GM18867 (cell line): ENCODE measurements around the gene AP5B1.

Experiments
- ATAC-seq: cut with Tn5 transposase; IDR thresholded peaks from one replicate; pipeline ENCODE4 v1.9.1; 2021; ENCODE audit warnings: mild to moderate bottlenecking, moderate library complexity; ENCODE audit not compliant: unreplicated experiment

Gene AP5B1

DNA sequence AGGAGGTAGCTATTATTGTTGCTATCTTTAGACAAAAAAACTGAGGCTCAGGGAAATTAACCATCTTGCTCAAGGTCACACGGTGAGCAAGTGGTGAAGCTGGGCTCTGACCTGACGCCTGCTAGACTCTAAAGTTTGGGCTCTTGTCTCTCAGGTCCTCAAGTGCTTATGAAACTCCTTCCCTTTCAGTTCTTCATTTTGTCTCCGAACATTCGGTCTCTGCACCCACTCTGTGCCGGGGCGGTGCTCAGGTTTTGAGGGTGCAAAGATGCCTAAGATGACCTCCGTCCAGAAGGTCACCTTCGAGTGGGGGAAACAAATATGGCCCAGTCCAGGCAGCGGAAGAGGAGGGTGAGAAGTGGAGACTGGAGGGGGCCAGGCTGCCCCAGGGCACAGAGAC lies 22.1 kb upstream of the AP5B1 start:
- peak; percentile 92 for ATAC-seq

DNA sequence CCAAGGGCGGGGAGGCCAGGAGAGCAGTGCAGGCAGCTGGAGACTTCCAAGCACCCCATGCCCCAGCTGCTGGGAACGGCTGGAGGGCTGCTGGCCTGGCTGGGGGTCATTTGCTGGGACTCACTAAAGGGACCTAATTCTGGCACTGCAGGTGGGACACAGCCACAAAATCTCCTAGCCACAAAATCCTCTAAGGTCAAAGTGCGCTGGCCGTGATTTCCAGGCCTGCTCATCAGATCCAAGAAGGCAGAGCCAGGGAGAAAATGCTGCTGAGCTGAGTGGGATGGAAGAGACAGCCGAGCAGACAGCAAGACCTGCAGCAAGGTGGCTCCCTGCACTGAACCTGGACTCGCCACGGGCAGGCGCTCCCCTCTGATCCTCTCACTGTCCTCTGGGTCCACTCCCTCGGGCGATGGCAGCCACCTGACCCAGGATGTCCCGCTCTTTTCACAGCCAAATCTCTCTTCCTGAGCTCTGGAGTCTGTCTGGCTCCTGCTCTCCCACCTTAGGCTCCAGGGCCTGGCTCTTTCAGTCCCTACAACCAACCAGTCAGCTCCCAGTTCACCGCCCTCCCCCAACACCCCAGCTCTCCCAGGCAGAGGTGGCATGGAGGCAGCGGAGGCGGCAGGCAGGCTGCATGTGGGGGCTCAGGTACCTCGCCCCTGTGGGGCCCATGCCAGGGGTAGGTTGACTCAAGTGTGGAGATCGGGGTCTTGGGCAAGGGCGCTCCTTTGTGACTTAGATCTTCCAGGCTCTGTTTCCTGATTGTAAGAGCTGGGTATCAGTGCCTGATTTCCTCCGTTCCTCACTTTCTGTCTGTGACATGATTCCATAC lies 20.6 kb upstream of the AP5B1 start:
- ATAC-seq: no peak

DNA sequence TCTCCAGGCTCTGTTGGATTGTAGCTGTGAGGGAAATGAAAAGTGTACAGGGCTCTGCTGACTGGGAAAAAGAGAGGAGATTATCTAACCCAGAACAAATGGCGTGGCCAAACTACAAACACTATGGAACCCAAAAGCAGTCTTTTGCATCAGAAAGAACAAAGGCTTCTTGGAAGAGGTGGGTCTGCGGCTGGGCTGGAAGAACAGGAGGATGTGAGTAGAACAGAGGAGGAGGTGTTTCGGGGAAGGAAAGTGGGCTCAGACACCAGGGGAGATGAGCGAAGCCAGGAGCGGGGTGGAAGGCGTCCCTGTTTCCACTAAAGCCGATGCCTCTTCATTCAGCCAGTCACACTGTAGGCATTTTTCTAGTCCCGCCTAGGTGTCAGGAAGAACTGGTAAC lies 18.1 kb upstream of the AP5B1 start:
- no peak for ATAC-seq

DNA sequence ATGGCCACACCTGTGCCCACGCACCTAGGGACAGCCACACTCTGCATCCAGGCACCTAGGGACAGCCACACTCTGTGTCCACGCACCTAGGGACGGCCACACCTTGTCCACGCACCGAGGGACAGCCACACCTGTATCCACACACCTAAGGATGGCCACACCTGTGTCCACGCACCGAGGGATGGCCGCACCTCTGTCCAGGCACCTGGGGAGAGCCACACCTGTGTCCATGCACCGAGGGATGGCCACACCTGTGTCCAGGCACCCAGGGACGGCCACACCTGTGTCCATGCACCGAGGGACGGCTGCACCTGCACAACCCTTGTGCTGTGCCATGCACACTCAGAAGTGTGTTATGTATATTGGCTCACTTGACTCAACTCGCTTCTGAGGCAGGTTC lies 16.9 kb upstream of the AP5B1 start:
- no peak for ATAC-seq

DNA sequence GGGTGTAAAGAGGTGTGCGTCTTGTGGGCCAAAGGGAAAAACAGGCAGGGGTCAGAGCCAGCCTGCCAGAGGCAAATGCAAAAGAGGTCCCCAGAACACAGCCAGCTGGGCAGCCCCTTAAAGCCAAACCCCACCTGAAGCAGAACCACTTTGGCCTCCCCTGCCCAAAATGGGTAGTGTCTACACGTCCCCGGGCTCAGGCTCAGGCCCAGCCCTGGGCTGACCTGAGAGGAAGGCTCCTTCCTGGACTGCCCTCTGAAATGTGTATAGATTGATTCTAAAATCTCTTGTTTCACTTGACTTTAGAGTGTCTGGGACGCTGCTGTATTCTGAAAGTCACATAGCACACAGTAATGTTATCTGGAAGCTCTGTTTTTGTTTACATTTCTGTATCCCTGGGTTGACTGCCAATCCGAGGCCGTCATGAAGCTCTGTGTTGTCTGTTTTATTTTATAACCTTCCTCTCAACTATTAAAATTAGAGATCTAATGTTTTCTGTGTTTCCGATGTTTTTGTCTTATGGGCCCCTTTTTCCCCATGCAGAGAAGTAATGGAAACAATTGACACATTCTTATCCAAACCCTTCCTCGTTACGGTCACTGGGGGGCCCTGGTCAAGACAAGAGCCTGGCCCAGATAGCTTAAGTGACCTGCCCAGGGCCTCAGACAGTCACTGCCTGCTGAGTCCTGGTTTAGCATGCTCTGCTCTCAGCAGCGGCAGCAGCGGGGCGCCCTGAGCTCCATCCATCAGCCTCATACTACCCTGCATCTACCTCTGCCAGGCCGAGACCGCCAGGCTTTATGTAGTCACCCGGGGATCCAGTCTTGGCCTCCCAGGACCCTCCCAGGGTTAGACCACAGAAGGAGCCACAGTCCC lies 16.2 kb upstream of the AP5B1 start:
- ATAC-seq: no peak

DNA sequence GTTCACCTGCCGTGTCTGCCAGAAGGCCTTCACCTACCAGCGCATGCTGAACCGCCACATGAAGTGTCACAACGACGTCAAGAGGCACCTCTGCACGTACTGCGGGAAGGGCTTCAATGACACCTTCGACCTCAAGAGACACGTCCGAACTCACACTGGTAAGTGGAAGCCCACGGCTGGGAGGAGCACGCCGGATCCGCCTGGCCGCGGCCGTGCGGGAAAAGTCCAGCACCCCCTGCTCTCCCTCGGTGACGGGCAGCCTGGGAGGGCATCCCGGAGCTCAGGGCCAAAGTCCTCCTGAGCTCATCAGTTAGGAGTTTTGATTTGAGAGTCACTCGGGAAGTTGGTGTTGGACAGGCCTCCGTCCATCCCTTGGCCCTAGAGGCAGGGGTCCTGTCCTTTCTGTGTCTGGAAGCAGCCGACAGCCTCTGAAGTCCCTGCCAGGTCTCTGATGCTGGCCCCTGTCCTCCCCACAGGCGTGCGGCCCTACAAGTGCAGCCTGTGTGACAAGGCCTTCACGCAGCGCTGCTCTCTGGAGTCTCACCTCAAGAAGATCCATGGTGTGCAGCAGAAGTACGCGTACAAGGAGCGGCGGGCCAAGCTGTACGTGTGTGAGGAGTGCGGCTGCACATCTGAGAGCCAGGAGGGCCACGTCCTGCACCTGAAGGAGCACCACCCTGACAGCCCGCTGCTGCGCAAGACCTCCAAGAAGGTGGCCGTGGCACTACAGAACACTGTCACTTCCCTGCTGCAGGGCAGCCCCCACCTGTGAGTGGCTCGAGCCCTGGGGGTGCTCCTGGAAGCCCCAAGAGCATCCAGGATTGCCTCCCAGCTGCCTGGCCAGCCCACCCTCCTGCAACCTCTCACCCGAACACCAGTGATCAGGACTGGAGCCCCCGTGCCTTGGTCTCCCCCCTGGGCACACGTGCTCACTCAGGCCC lies 14.1 kb upstream of the AP5B1 start:
- no peak for ATAC-seq

DNA sequence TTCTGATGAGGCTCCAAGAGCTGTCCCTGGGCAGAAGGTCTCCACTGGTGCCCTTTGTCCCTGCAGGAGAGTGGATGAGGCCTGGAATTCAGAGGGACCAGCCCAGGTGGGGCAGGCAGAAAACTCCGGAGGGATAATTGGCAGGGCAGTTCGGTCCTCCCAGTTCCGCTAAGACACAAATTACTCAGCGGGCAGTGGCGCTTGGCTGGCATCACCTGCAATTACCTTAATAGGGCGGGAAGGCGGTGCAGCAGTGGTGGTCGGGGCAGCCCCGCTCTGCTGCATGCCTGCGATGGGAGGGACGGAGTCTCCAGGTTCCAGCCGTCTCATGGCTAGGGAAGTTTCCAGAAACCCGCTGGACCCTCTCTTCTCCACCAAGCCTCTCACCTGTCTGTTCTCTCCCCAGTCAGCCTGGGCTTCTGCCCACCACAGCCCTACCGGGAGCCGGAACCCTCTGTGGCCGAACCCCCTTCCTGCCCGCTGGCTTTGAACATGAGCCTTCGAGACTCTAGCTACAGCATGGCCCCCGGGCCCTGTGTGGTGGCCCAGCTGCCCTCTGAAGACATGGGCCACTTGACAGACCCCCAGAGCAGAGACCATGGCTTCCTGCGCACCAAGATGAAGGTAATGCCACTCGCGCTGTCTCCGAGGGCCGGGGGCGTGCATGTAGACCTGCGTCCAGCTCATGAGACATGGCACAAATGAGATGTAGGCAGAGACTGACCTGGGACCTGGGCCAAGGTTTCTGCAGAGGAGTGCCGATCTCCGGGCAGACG lies 13.0 kb upstream of the AP5B1 start:
- no peak for ATAC-seq

DNA sequence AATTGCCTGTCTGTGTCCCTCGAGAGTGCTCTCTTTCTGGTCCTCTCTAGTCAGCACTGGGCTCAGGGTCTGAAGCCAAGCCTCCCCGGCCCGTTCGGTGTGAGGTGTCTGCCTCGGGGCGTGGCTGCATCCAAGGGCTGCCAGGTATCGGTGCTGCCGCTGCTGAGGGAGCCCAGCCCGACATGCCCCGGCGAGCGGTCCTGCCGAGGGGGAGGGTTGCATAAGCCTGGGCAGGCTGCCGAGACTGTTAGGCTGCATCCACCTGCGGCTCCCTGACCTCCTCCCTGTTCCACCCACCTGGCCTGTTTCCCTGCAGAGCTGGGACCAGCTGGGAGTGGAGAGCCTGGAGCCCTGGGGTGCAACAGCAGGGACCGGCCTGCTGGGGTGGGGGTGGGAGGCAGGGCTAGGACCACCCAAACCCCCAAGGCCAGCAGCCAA lies 12.4 kb upstream of the AP5B1 start:
- no peak for ATAC-seq

DNA sequence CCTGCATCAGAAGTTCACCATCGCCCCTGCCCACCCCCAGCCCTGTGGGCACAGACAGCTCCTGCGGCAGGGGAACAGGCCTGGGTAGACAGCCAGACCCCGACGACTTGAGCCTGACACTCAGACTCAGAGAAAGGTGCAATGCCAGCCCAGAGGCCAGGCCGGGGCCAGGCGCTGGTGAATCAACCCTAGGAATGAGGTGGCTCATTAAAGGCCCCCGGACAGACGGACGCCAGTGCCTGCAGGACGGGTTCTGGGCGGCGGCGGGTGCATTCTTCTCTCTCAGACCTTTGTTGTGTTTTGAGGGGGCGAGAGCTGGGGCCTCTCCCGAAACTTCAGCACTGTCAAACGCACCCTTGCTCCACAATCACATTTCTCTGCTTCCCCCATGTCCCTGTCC lies 11.7 kb upstream of the AP5B1 start:
- no peak for ATAC-seq

DNA sequence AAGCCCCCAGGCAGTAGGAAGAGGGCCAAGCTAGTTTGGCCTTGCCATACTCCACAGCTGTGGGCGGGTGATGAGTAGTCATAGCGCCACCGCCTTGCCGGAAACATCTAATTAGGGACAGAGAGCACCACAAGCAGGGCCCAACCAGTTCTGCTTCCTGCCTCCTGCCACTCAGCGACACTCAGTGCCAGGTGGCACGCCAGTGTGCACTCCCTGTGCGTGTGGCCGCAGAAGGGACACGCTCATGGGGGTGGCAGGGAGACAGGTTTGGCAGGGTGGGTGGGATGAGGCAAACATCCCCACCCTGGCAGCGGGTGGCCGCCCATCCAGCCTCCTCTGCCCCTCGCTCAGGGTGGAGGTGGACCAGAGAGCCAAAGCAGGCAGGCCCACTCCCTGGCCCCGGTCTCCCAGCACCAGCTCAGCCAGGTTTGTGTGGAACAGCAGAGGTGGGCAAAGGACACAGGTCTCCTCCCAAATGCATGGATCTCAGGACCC lies 11.0 kb upstream of the AP5B1 start:
- peak; percentile 70 for ATAC-seq

DNA sequence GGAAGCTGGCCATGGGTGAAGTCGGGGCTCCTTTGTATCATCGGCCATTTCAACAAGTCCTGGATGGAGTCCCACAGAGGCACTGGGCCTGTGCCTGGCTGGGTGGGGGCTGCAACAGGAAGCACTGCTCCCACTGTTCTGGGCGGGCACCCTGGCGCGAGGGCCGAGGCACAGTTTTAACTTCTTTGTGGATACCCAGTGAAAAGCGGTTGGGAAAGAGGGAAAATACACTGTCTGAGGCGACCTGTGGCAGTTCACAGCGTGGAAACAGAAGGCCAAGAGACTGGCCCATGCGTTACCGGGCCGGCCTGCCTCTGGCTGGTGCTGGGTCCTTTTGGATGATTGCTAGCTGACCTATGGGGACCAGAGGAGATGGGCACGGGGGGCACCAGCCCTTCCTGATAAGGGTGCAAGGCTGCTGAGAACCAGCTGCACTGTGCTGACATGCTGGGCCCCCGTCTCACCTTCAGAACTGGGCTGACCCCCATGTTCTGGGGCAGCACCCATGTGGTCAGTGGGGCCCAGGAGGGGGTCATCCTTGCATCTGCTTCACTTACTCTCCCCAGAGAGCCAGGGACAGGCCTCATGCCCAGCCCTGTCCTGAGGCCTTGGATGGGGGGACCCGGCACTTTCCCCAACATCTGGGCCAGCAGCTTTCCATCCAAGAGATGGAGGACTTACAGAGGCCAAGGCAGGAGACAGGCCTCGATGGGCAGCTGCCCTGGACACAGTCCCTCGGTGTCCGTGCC lies 10.3 kb upstream of the AP5B1 start:
- no peak for ATAC-seq

DNA sequence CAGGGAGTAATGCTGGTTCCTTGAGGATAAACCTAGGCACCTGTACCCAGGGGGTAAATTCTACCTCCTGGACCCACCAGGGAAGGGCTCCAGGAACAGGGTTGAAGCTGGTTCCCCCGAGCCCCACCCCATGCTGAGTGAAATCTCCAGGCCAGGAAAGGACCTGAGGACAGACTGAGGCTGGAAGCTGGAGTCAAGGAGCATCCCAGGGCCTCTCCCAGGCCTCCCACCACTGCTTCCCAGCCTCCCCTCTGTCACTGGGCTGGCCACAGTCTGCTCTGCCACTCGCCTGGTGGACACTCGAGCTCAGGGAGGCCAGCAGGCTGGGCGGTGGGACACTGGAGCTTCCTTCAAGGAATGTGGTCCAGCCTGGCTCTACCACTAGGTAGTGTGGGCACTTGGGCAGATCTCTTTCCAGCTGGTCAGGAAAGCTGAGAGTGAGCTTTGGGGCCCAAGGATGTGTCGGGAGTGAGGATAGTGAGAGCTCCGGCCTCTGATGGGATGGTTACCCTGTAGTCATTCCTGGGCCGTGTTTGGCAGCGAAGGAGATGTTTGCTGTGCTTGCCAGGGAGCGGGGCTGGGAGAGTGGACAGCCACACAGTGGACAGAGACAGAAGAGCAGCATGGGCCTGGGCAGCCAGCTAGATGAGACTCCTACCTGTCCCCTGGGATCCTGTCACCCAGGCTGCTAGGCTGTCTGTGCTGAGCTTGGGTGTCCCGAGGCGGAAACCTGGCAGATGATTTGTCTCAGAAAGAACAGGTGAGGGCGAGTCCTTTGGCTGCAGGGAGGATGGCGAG lies 9.5 kb upstream of the AP5B1 start:
- ATAC-seq: no peak

DNA sequence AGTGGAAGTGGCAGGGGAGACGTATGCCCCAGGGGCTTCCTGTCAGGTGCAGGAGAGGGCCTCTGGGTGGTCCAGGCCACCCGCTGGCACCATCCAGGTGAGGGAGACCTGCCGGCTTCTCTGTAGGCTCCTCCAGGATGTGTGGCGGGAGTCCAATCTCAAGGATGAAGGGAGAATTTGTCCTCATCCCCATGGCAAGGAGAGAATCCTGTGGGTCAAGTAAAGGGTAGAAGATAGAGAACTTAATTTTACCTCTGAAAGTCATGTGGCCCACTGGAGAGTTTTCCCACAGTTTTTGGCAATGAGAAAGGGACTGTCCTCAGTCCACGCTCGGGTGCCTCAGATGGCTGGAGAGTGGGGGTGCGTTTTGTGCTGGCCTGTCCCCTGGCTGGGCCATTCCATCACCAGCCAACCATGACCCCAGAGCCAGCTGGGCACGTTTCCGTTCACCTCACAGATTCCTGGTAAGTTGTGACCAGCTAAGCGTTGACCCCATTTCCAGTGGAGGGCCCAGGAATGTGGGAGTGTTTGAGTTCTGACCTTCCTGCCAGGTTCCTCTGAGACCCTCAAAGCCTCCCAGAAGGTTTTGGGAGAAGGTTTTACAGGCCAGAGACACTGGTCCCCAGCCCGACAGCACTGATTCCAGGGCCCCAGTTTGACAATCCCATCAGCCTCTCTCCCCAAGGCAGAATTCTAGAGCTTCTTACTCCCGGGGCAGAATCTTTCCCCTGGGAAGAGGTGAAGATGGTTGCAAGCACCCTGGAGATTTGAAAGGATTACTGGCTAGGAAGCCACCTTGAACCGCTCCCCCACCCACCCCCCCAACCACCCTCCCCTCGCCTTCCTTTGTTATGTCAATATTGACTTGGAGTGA lies 8.7 kb upstream of the AP5B1 start:
- no peak for ATAC-seq

DNA sequence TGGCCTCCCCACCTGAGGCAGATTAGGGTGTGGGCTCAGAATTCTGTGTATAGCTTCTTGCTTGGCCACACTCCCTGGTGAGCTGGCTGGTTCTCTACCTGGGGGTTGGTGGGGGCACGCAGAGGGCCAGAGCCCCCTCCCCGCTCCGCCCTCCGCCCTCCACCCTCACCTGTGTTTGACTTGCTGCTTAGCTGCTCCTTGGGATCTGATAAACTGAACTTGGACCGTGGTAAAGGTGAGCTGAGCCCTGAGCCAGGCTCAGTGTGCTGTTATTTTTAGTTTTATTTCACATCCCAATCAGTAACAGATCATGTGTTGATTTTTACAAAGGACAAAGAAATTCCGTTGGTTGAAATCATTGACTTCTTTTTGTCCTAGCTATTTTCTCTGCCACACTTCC lies 8.0 kb upstream of the AP5B1 start:
- no peak for ATAC-seq

DNA sequence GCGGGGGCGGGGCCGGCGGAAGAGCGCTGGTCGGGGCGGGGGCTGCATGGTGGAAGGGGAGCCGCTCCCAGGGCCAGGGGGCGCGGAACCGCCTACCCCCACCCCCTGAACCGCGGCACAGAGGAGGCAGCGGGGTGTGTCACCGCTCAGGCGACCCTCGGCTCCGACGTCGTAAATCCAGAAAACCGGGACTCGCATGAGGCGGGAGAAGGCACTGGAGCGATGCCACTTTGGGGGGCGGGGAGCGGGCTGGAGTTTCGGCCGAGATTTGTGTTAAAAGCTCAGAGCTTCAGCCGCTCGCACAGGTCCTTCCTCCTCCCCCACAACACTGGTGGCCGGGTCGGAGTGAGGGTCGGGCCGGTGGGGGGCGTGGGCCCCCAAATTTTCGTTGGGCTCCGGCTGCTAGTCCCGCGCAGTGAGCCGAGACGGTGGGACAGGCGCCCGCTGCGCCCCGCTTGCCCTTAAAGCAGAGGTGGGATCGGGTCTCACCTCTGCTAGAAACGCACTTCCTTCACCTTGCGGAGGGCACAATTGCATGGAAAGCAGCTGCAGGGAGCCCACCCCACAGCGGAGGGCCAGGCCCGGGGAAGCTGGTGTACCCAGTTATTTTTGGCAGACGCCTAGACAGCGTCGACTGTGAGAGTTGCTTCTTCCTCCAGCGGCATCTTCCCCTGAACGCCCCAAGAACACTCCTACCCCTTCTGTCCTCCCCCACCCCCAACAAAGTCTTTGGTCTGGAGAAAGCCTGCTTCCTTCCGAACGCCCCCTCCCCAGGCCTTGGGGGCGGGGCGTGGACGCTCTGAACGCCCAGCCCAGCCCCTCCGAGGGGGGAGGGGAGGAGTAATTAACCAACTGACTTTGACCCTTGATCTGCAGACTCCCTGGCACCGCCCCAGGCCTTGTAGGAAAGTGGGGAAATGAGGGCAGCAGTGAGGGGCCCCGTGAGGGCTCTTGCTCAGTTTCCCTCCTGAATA lies 7.2 kb upstream of the AP5B1 start:
- no peak for ATAC-seq
